ENCODE data around the gene SEMA6B.
A peak's percentile ranks its signal among the peaks of the same experiment; 100 is the strongest.
"Not testable (repeated sequence)": the region's sequence is repeated elsewhere in the genome, so short reads cannot be mapped to it uniquely, and the experiment has no call there.

Gene SEMA6B

DNA sequence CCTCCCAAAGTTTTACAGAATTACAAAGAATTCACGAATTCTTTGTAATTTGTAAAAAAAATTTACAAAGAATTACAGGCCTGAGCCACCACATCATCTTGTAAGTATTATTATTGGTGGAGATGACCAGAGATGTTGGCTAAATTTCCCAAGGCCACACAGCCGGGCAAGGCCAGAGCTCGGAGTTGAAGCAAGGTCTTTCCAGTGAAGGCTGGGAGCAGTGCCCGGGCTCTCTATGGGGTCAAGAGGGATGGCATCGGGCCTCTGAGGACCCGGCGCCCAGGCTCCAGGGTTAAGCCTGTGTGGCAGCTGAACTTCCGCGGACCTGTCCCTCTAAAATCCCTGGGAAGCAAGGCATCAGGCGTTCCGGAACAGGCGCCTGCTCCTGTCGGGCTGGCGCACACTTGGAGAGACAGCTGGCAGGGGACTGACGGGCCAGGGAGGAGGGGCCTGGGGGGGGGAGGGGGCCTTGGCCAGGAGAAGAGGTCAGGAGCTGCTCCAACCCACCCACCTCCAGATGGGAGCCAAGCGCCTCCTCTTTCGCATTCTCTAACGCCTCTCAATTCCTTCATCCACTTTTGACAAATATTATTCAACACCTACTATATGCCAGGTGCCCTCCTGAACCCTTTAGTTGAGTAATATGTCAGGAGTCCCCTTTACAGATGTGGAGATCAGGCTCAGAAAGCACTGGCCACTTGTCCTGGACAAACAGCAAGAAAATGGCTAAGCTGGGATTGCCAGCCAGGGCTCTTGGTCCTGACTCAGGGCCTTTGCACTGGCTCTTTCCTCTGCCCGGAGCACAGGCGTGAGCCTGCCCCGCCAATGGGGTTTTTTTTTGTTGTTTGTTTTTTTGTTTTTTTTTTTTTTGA, 36.8 kb upstream of the SEMA6B start:
- no peak overlapping the region for H3K4me2 ChIP-seq (ENCODE audit: low read length, poor library complexity, severe bottlenecking)
- no peak overlapping the region for H3K23ac ChIP-seq (ENCODE audit: low read length in 2 of 2)
- no peak overlapping the region for H3K18ac ChIP-seq (ENCODE audit: low read depth in 1 of 2, low read length in 2 of 2)
- no peak overlapping the region for H4K91ac ChIP-seq (ENCODE audit: low read length)
- H3K27me3 ChIP-seq (ENCODE audit: control insufficient read depth in 1 of 2, insufficient read depth in 1 of 2, low read length in 2 of 2) = peaks cover 38 to 73% of the 10 kb centered on the region in 2 experiments
- H3K9ac ChIP-seq (ENCODE audit: low read length) = no peak overlapping the region
- no peak overlapping the region for H3K4me3 ChIP-seq (ENCODE audit: insufficient read depth in 1 of 2, low read depth in 1 of 2, low read length in 2 of 2)
- H2AK5ac ChIP-seq (ENCODE audit: low read length, severe bottlenecking) = no peak overlapping the region
- no peak overlapping the region for H3K4ac ChIP-seq (ENCODE audit: low read depth in 1 of 2, low read length in 2 of 2)
- no peak overlapping the region for H2AFZ ChIP-seq (ENCODE audit: low read depth, low read length)
- H3K36me3 ChIP-seq (ENCODE audit: control insufficient read depth in 1 of 2, insufficient read depth in 2 of 2, low read depth in 1 of 2, low read length in 2 of 2) = no peaks in the 10 kb centered on the region
- H2BK120ac ChIP-seq (ENCODE audit: low read depth, low read length) = no peak overlapping the region
- H3K27ac ChIP-seq (ENCODE audit: low read length, poor library complexity, severe bottlenecking) = no peak overlapping the region
- no peak for DNase-seq
- no peak overlapping the region for H2BK15ac ChIP-seq (ENCODE audit: low read depth, poor library complexity, severe bottlenecking)
- H2BK12ac ChIP-seq (ENCODE audit: low read length in 2 of 2) = no peak overlapping the region
- H3K9me3 ChIP-seq (ENCODE audit: control insufficient read depth, low read length) = no peaks in the 10 kb centered on the region
- no peaks in the 10 kb centered on the region for H3K79me1 ChIP-seq (replicated peaks; ENCODE audit: low read length, poor library complexity, severe bottlenecking)
- H3K14ac ChIP-seq (ENCODE audit: low read length in 2 of 2) = no peak overlapping the region
- H3K4me1 ChIP-seq (ENCODE audit: control insufficient read depth, insufficient read depth, low read depth, low read length) = peaks cover 9% of the 10 kb centered on the region
- no peak overlapping the region for H2BK5ac ChIP-seq (ENCODE audit: low read depth, low read length, poor library complexity, severe bottlenecking)
- H4K8ac ChIP-seq (ENCODE audit: low read length) = no peak overlapping the region
- WGBS = 71% methylated on average over 11 of the region's 21 CpGs

DNA sequence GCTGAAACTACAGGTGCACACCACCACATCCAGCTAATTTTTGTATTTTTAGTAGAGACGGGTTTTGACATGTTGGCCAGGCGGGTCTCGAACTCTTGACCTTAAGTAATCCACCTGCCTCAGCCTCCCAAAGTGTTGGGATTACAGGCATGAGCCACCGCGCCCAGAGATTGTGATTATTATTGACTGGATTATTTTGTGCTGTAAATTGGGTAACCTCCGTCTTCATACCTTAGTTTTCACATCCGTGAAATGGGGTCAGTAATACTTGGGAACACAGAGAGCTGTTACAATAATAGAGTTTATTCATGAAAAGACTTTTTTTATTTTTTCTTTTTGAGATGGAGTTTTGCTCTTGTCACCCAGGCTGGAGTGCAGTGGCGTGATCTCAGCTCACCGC, 35.7 kb upstream of the SEMA6B start:
- not testable (repeated sequence) for H3K4me3 ChIP-seq (ENCODE audit: insufficient read depth in 1 of 2, low read depth in 1 of 2, low read length in 2 of 2); H3K9ac ChIP-seq (ENCODE audit: low read length); DNase-seq; H2BK15ac ChIP-seq (ENCODE audit: low read depth, poor library complexity, severe bottlenecking); H3K36me3 ChIP-seq (ENCODE audit: control insufficient read depth in 1 of 2, insufficient read depth in 2 of 2, low read depth in 1 of 2, low read length in 2 of 2); H2AFZ ChIP-seq (ENCODE audit: low read depth, low read length); H3K79me1 ChIP-seq (replicated peaks; ENCODE audit: low read length, poor library complexity, severe bottlenecking); H3K14ac ChIP-seq (ENCODE audit: low read length in 2 of 2); H2AK5ac ChIP-seq (ENCODE audit: low read length, severe bottlenecking); H2BK12ac ChIP-seq (ENCODE audit: low read length in 2 of 2); H4K91ac ChIP-seq (ENCODE audit: low read length); H2BK120ac ChIP-seq (ENCODE audit: low read depth, low read length); H3K18ac ChIP-seq (ENCODE audit: low read depth in 1 of 2, low read length in 2 of 2); H3K27ac ChIP-seq (ENCODE audit: low read length, poor library complexity, severe bottlenecking); H3K4me2 ChIP-seq (ENCODE audit: low read length, poor library complexity, severe bottlenecking); H3K23ac ChIP-seq (ENCODE audit: low read length in 2 of 2); H4K8ac ChIP-seq (ENCODE audit: low read length); H3K4ac ChIP-seq (ENCODE audit: low read depth in 1 of 2, low read length in 2 of 2); H2BK5ac ChIP-seq (ENCODE audit: low read depth, low read length, poor library complexity, severe bottlenecking); H3K9me3 ChIP-seq (ENCODE audit: control insufficient read depth, low read length); H3K4me1 ChIP-seq (ENCODE audit: control insufficient read depth, insufficient read depth, low read depth, low read length)
- peaks cover 39 to 73% of the 10 kb centered on the region in 2 experiments for H3K27me3 ChIP-seq (ENCODE audit: control insufficient read depth in 1 of 2, insufficient read depth in 1 of 2, low read length in 2 of 2)
- WGBS = 93% methylated on average over 7 of the region's 9 CpGs

DNA sequence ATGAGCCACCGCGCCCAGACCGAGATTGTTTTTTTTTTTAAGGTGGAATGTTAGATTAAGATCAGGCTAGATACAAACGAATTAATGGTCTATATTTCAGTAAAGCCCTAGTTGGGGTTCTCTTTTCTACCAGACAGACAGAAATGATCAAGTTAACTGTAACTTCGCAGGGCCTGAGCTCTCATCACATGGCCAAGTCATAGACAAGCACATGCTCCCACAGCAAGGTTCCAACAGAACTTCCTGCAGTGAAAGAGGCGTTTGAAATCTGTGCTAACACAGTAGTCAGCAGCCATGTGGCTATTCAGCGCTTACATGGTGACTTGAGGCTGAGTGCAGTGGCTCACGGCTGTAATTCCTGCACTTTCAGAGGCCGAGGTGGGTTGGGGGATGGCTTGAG, 34.7 kb upstream of the SEMA6B start:
- Histone ChIP-seq H3K9me3 (ENCODE audit: control insufficient read depth, low read length) (no peaks in the 10 kb centered on the region), H2BK12ac (ENCODE audit: low read length in 2 of 2) (no peak overlapping the region), H2AK5ac (ENCODE audit: low read length, severe bottlenecking) (no peak overlapping the region), H3K18ac (ENCODE audit: low read depth in 1 of 2, low read length in 2 of 2) (no peak overlapping the region), H3K4me2 (ENCODE audit: low read length, poor library complexity, severe bottlenecking) (no peak overlapping the region), H4K91ac (ENCODE audit: low read length) (no peak overlapping the region), H4K8ac (ENCODE audit: low read length) (no peak overlapping the region), H3K4me3 (ENCODE audit: insufficient read depth in 1 of 2, low read depth in 1 of 2, low read length in 2 of 2) (no peak overlapping the region), H3K23ac (ENCODE audit: low read length in 2 of 2) (no peak overlapping the region), H3K27me3 (ENCODE audit: control insufficient read depth in 1 of 2, insufficient read depth in 1 of 2, low read length in 2 of 2) (peaks cover 36 to 69% of the 10 kb centered on the region in 2 experiments), H2BK120ac (ENCODE audit: low read depth, low read length) (no peak overlapping the region), H3K14ac (ENCODE audit: low read length in 2 of 2) (no peak overlapping the region), H3K9ac (ENCODE audit: low read length) (no peak overlapping the region), H3K4ac (ENCODE audit: low read depth in 1 of 2, low read length in 2 of 2) (no peak overlapping the region), H3K79me1 (replicated peaks; ENCODE audit: low read length, poor library complexity, severe bottlenecking) (no peaks in the 10 kb centered on the region), H3K36me3 (ENCODE audit: control insufficient read depth in 1 of 2, insufficient read depth in 2 of 2, low read depth in 1 of 2, low read length in 2 of 2) (no peaks in the 10 kb centered on the region), H2AFZ (ENCODE audit: low read depth, low read length) (no peak overlapping the region), H3K4me1 (ENCODE audit: control insufficient read depth, insufficient read depth, low read depth, low read length) (peaks cover 9% of the 10 kb centered on the region), H3K27ac (ENCODE audit: low read length, poor library complexity, severe bottlenecking) (no peak overlapping the region), H2BK5ac (ENCODE audit: low read depth, low read length, poor library complexity, severe bottlenecking) (no peak overlapping the region), H2BK15ac (ENCODE audit: low read depth, poor library complexity, severe bottlenecking) (no peak overlapping the region)
- 72% methylated on average over 9 of the region's 9 CpGs for WGBS
- DNase-seq = peak; percentile 10

DNA sequence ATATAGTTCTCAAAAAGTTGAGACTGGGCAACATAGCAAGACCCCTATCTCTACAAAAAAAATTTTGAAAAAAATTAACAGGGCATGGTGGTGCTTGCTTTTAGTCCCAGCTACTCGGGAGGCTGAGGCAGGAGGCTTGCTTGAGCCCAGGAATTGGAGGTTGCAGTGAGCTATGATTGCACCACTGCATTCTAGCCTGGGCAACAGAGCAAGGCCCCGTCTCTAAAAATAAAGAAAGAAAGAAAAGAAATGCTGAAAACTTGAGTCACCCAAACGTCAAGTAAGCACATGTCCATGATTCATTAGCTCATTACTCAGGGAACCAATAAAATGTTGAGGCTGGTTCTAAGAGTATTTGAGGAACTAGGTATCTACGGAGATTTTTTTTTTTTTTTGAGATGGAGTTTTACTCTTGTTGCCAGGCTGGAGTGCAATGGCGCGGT, 33.9 kb upstream of the SEMA6B start:
- H2BK12ac ChIP-seq (ENCODE audit: low read length in 2 of 2) = no peak overlapping the region

More for the DNA sequence above, 33.9 kb upstream of the SEMA6B start:
- peak; percentile 68 for DNase-seq
- Histone ChIP-seq H3K4me3 (ENCODE audit: insufficient read depth in 1 of 2, low read depth in 1 of 2, low read length in 2 of 2) (no peak overlapping the region), H2AFZ (ENCODE audit: low read depth, low read length) (no peak overlapping the region), H3K4me1 (ENCODE audit: control insufficient read depth, insufficient read depth, low read depth, low read length) (peaks cover 6% of the 10 kb centered on the region), H4K8ac (ENCODE audit: low read length) (no peak overlapping the region), H3K27ac (ENCODE audit: low read length, poor library complexity, severe bottlenecking) (no peak overlapping the region), H3K9me3 (ENCODE audit: control insufficient read depth, low read length) (no peaks in the 10 kb centered on the region), H3K23ac (ENCODE audit: low read length in 2 of 2) (no peak overlapping the region), H3K9ac (ENCODE audit: low read length) (no peak overlapping the region), H3K36me3 (ENCODE audit: control insufficient read depth in 1 of 2, insufficient read depth in 2 of 2, low read depth in 1 of 2, low read length in 2 of 2) (no peaks in the 10 kb centered on the region), H3K4ac (ENCODE audit: low read depth in 1 of 2, low read length in 2 of 2) (no peak overlapping the region), H3K18ac (ENCODE audit: low read depth in 1 of 2, low read length in 2 of 2) (no peak overlapping the region), H3K79me1 (replicated peaks; ENCODE audit: low read length, poor library complexity, severe bottlenecking) (no peaks in the 10 kb centered on the region), H3K27me3 (ENCODE audit: control insufficient read depth in 1 of 2, insufficient read depth in 1 of 2, low read length in 2 of 2) (peaks cover 28 to 63% of the 10 kb centered on the region in 2 experiments), H2AK5ac (ENCODE audit: low read length, severe bottlenecking) (no peak overlapping the region), H4K91ac (ENCODE audit: low read length) (no peak overlapping the region), H2BK15ac (ENCODE audit: low read depth, poor library complexity, severe bottlenecking) (no peak overlapping the region), H3K14ac (ENCODE audit: low read length in 2 of 2) (no peak overlapping the region), H2BK5ac (ENCODE audit: low read depth, low read length, poor library complexity, severe bottlenecking) (no peak overlapping the region), H2BK120ac (ENCODE audit: low read depth, low read length) (no peak overlapping the region), H3K4me2 (ENCODE audit: low read length, poor library complexity, severe bottlenecking) (no peak overlapping the region)
- WGBS = 38% methylated on average over 2 of the region's 6 CpGs
